Measurements from ENCODE around the gene CERKL.

- TF ChIP-seq CTCF (IDR thresholded peaks at IDR 0.05): no peak
- no peak for TF ChIP-seq POLR2A (IDR thresholded peaks at IDR 0.05)
Observed at GRCh38 chr2:181680937-181681811, 24.3 kb upstream of the CERKL start.
